MCF 10A (cell line): ENCODE results near the gene FIBIN. TPM values are rescaled to one million over a fixed set of nuclear protein-coding genes. Genes with fewer than 3 reads are reported as not detected.
"Not testable (repeated sequence)": the region's sequence is repeated elsewhere in the genome, so short reads cannot be mapped to it uniquely, and the experiment has no call there.

Source experiments
- BruUV-seq: library from RNA; stranded (reverse); fragments of 400-500 nt; replicated peaks from 2 replicates; lab custom pipeline; 2021; lab: Mats Ljungman, UMichigan
- CTCF ChIA-PET: fragments of 300-600 bp; sonication (Branson Sonifier 250); formaldehyde crosslinking; extraction: SDS; loops from one replicate; lab custom pipeline; 2021; ENCODE audit warnings: antibody characterized with exemption, inconsistent platforms; lab: Yijun Ruan, JAX
- POLR2A ChIA-PET: fragments of 300-600, 350-650 bp; sonication (Branson Sonifier 250); formaldehyde crosslinking; extraction: SDS; loops from one replicate; lab custom pipeline; 2020; ENCODE audit warnings: antibody characterized with exemption, inconsistent platforms; lab: Yijun Ruan, JAX
- DNase-seq: peaks from one replicate; pipeline ENCODE4 v3.0.0-alpha.2; 2018; ENCODE audit not compliant: unreplicated experiment
- H3K27ac Mint-ChIP-seq: one replicate; pipeline ENCODE4 v1.8.0; 2022; ENCODE audit warnings: mild to moderate bottlenecking, low read depth, mixed read lengths; ENCODE audit not compliant: unreplicated experiment
- H3K27me3 Mint-ChIP-seq: one replicate; pipeline ENCODE4 v1.8.0; 2022; ENCODE audit warnings: mixed read lengths; ENCODE audit not compliant: insufficient read depth, unreplicated experiment
- H3K36me3 Mint-ChIP-seq: one replicate; pipeline ENCODE4 v1.8.0; 2022; ENCODE audit warnings: mild to moderate bottlenecking, moderate library complexity, mixed read lengths; ENCODE audit not compliant: insufficient read depth, unreplicated experiment
- H3K4me1 Mint-ChIP-seq: one replicate; pipeline ENCODE4 v1.8.0; 2022; ENCODE audit warnings: mixed read lengths; ENCODE audit not compliant: insufficient read depth, unreplicated experiment
- H3K4me3 Mint-ChIP-seq: one replicate; pipeline ENCODE4 v1.8.0; 2022; ENCODE audit warnings: mild to moderate bottlenecking, moderate library complexity, mixed read lengths; ENCODE audit not compliant: unreplicated experiment
- H3K9me3 Mint-ChIP-seq: one replicate; pipeline ENCODE4 v1.8.0; 2022; ENCODE audit warnings: mixed read lengths; ENCODE audit not compliant: unreplicated experiment
- intact Hi-C: fragments of 100-400 bp; cut with micrococcal nuclease; formaldehyde crosslinking; loops from 2 replicates; pipeline ENCODE4 v1.14.1; 2022
- total RNA-seq: library from RNA; stranded (reverse); gene quantifications from 2 replicates; pipeline ENCODE4 v1.2.3, GENCODE V29; 2022
- TF ChIP-seq, protein P1 (sequence below): fragments of 200-600 bp; IDR thresholded peaks from one replicate; pipeline ENCODE4 v1.8.0; 2022; ENCODE audit warnings: antibody characterized with exemption, mild to moderate bottlenecking; ENCODE audit not compliant: unreplicated experiment

FIBIN gene
- total RNA-seq, 1 experiment from 2014 or later = 5.0 TPM

DNA sequence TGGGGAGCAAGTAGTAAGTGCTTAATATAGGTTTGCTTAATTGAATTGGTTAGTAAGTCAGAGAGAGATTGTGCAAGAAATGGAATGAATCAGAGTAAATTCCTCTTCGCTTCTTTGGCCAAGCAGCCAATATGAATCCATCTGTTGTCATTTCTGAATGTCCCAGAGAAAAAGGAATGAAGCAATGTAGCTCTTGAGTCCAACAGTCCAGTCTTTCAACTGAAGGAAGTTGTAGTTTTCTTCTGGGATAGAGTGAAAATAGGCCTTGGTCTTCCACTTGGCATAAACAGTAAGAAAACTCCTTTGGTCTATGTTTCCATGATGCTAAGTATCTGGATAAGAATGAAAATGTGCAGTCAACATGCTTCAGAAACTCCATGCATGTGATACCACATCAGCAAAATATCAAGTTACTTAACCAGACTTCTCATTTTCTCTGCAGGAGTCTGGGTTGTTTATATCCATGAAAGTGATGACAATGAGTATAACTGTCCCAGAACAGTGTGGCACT, 1.8 kb upstream of the FIBIN start:
- Mint-ChIP-seq H3K27me3 (no peaks in the 10 kb centered on the region), H3K4me3 (peak overlapping the region; percentile 32), H3K36me3 (no peaks in the 10 kb centered on the region), H3K9me3 (no peaks in the 10 kb centered on the region), H3K4me1 (peaks cover 42% of the 10 kb centered on the region), H3K27ac (no peak overlapping the region)
- no TSS peak for BruUV-seq
- intact Hi-C loops = loop anchor here (10.0 kb wide), 3 partner anchors 123 to 237 kb away; no protein-coding TSS in a partner anchor
- POLR2A ChIA-PET = interaction anchor here (0.7 to 2.5 kb wide), 9 partner anchors 8 to 215 kb away, joined by 3 to 16 read pairs (median 4); no protein-coding TSS in a partner anchor
- DNase-seq = peak; percentile 86
- TF ChIP-seq, protein P1, sequence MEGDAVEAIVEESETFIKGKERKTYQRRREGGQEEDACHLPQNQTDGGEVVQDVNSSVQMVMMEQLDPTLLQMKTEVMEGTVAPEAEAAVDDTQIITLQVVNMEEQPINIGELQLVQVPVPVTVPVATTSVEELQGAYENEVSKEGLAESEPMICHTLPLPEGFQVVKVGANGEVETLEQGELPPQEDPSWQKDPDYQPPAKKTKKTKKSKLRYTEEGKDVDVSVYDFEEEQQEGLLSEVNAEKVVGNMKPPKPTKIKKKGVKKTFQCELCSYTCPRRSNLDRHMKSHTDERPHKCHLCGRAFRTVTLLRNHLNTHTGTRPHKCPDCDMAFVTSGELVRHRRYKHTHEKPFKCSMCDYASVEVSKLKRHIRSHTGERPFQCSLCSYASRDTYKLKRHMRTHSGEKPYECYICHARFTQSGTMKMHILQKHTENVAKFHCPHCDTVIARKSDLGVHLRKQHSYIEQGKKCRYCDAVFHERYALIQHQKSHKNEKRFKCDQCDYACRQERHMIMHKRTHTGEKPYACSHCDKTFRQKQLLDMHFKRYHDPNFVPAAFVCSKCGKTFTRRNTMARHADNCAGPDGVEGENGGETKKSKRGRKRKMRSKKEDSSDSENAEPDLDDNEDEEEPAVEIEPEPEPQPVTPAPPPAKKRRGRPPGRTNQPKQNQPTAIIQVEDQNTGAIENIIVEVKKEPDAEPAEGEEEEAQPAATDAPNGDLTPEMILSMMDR = no peak
- CTCF ChIA-PET = interaction anchor here (0.6 to 1.5 kb wide), 4 partner anchors 11 to 167 kb away, joined by 3 to 6 read pairs (median 3); no protein-coding TSS in a partner anchor

DNA sequence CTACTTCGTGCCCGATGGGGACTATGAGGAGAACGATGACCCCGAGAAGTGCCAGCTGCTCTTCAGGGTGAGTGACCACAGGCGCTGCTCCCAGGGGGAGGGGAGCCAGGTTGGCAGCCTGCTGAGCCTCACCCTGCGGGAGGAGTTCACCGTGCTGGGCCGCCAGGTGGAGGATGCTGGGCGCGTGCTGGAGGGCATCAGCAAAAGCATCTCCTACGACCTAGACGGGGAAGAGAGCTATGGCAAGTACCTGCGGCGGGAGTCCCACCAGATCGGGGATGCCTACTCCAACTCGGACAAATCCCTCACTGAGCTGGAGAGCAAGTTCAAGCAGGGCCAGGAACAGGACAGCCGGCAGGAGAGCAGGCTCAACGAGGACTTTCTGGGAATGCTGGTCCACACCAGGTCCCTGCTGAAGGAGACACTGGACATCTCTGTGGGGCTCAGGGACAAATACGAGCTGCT, 751 bp downstream of the FIBIN start:
- ChIA-PET CTCF (interaction anchor here (0.6 to 1.1 kb wide), 4 partner anchors 17 to 241 kb away, joined by 3 to 5 read pairs (median 4); no protein-coding TSS in a partner anchor), POLR2A (interaction anchor here (0.6 to 3.3 kb wide), 9 partner anchors 12 to 319 kb away, joined by 3 to 22 read pairs (median 5); partner anchors contain the start of gene BBOX1)
- Mint-ChIP-seq H3K27ac (peak overlapping the region; percentile 73), H3K4me3 (peak overlapping the region; percentile 77), H3K4me1 (peaks cover 42% of the 10 kb centered on the region), H3K9me3 (no peaks in the 10 kb centered on the region), H3K27me3 (no peaks in the 10 kb centered on the region), H3K36me3 (no peaks in the 10 kb centered on the region)
- TF ChIP-seq, protein P1 = no peak
- BruUV-seq = no TSS peak
- DNase-seq = no peak
- intact Hi-C loops = loop anchor here (1.0 to 10.0 kb wide), 4 partner anchors 46 to 240 kb away; no protein-coding TSS in a partner anchor

DNA sequence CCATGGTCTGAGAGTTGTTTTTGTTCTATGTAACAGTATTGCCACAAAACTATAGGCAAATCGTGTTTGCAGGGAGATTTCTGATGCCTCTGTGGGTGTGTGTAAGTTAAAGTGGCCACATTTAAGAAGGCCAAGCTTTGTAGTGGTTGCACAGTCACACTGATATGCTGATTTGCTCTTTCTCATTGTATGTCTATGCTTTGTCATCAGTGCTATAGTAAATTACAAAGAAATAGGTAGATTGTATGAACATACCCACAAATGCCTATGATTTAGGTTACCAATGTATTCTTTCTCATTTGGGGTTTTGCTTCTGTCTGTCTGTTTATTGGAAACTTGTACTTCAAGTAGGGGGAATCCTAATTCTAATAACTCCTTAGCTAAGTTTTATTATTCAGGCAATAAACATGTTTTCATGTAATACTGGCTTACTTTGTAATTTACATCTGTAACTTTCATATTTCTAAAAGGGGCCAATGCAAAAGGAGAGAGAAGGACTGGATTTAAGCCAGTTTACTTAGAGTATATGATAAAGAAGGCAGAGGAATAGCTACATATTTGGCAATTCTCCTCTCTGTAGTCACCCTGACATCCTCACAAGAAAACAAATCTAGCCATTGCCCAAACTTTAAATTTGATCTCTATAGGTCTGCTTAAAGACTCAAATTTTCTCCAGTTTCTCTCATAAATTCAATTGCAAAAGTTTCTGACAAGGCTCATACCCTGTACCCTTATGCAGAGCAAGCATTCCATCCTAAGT, 2.0 kb downstream of the FIBIN start:
- intact Hi-C loops = loop anchor here (10.0 kb wide), 3 partner anchors 119 to 241 kb away; no protein-coding TSS in a partner anchor
- no peak overlapping the region for H3K27ac Mint-ChIP-seq
- H3K27me3 Mint-ChIP-seq = no peaks in the 10 kb centered on the region
- POLR2A ChIA-PET = interaction anchor here (0.6 to 3.3 kb wide), 7 partner anchors 11 to 103 kb away, joined by 3 to 14 read pairs (median 5); partner anchors contain the start of gene BBOX1
- CTCF ChIA-PET = interaction anchor here (1.1 to 1.6 kb wide), 3 partner anchors 49 to 103 kb away, joined by 3 to 4 read pairs (median 3); no protein-coding TSS in a partner anchor
- no peak for DNase-seq
- no peaks in the 10 kb centered on the region for H3K9me3 Mint-ChIP-seq
- peaks cover 42% of the 10 kb centered on the region for H3K4me1 Mint-ChIP-seq
- no peaks in the 10 kb centered on the region for H3K36me3 Mint-ChIP-seq
- no TSS peak for BruUV-seq
- H3K4me3 Mint-ChIP-seq = peak overlapping the region; percentile 77
- TF ChIP-seq, protein P1 = no peak

DNA sequence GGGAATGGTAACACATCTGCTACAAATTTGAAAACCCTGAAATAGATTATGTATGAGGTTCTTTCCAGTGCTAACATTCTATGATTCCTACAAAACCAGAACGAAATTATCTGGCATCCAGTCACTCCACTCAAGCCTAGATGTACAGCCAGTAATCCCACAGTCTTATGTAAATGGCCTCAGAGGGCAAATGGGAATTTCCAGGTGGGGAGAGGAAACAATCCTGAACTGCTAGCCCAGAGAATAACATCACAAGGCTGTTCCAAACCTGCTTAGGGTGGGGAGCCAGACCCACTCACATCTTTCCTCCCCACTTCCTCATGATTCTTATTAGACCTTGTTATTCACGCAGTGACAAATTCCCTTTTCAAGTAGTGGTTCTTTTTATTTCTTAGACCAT, 3.5 kb downstream of the FIBIN start:
- ChIA-PET CTCF (no interaction called here), POLR2A (no interaction called here)
- DNase-seq = no peak
- Mint-ChIP-seq H3K36me3 (no peaks in the 10 kb centered on the region), H3K4me3 (no peak overlapping the region), H3K27me3 (no peaks in the 10 kb centered on the region), H3K4me1 (peaks cover 29% of the 10 kb centered on the region), H3K27ac (no peak overlapping the region), H3K9me3 (no peaks in the 10 kb centered on the region)
- TF ChIP-seq, protein P1 = no peak
- intact Hi-C loops = loop anchor here (10.0 kb wide), 3 partner anchors 117 to 243 kb away; no protein-coding TSS in a partner anchor
- BruUV-seq = no TSS peak

DNA sequence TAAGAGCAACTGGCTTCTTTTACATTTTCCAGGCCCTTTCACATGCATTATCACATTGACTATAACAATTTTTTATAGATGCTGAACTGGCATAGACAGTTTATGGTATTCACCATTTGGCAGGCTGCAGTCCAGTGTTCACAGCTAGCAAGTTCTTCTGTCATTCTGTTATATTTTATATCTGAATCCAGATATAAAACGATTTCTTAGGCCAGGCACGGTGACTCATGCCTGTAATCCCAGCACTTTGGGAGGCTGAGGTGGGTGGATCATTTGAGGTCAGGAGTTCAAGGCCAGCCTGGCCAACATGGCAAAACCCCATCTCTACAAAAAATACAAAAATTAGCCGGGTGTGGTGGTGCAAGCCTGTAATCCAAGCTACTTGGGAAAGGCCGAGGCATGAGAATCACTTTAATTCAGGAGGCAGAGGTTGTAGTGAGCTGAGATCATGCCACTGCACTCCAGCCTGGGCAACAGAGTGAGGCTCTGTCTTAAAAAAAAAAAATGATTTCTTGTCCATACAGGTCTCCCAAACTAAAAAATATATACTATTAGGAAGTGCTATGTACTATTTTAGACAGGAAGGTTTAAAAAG, 7.3 kb downstream of the FIBIN start:
- ChIA-PET POLR2A (interaction anchor here (0.9 kb wide), 1 partner anchor 11 kb away, joined by 3 read pairs; no protein-coding TSS in a partner anchor), CTCF (interaction anchor here (1.0 kb wide), 1 partner anchor 11 kb away, joined by 3 read pairs; no protein-coding TSS in a partner anchor)
- H3K27ac Mint-ChIP-seq = peak overlapping the region; percentile 36
- H3K9me3 Mint-ChIP-seq, DNase-seq, H3K27me3 Mint-ChIP-seq, H3K4me3 Mint-ChIP-seq, H3K4me1 Mint-ChIP-seq, H3K36me3 Mint-ChIP-seq, intact Hi-C loops, BruUV-seq: not testable (repeated sequence)
